Measurements from ENCODE around the gene SH3TC1.

GRCh38 chr4:8258552-8259212 lies 59.6 kb downstream of the SH3TC1 start:
- no peak for TF ChIP-seq CTCF (IDR thresholded peaks at IDR 0.05; ENCODE audit: low read depth, low read length, missing input control)
- TF ChIP-seq SP1 (IDR thresholded peaks at IDR 0.05): no peak
- no peak for TF ChIP-seq MAX (IDR thresholded peaks at IDR 0.05)
- TF ChIP-seq RAD21 (IDR thresholded peaks at IDR 0.05): no peak
- TF ChIP-seq NR2F2 (IDR thresholded peaks at IDR 0.05): no peak
- TF ChIP-seq REST (IDR thresholded peaks at IDR 0.05): no peak
- TF ChIP-seq RXRA (IDR thresholded peaks at IDR 0.05): no peak
- no peak for TF ChIP-seq HNF4G (IDR thresholded peaks at IDR 0.05)
- no peak for TF ChIP-seq EGR1 (IDR thresholded peaks at IDR 0.05; ENCODE audit: low read depth in 2 of 2)
- TF ChIP-seq ATF3 (IDR thresholded peaks at IDR 0.05): no peak
- no peak for TF ChIP-seq ZBTB33 (IDR thresholded peaks at IDR 0.05)
